Tibial nerve (tissue), 4 donors: ENCODE results near the gene FANK1. TPM values are rescaled to one million over a fixed set of nuclear protein-coding genes. Genes with fewer than 3 reads are reported as not detected.

Experiments
- DNase-seq, 2 donors: peaks; one replicate each; pipeline ENCODE4 v3.0.0-alpha.2; 2019; ENCODE audit warnings: low spot score in 2 of 2
- H3K27ac ChIP-seq, 4 donors: fragments of 200-600 bp; sonication (generic) in 3 of 4; one replicate each; pipeline ENCODE4 v1.5.1; 2017 to 2019; ENCODE audit warnings: mild to moderate bottlenecking in 1 of 4
- H3K27me3 ChIP-seq, 2 donors: fragments of 200-600 bp; sonication (generic) in 1 of 2; one replicate each; pipeline versions ENCODE4 v1.5.1 to v1.6.0; 2017 to 2019
- H3K36me3 ChIP-seq, 3 donors: fragments of 200-600 bp; sonication (generic); one replicate each; pipeline ENCODE4 v1.5.1; 2018 to 2019
- H3K4me1 ChIP-seq, 4 donors: fragments of 200-600 bp; sonication (generic) in 3 of 4; one replicate each; pipeline ENCODE4 v1.5.1; 2017 to 2019
- H3K4me3 ChIP-seq, 4 donors: fragments of 200-600 bp; sonication (generic) in 3 of 4; one replicate each; pipeline ENCODE4 v1.5.1; 2017 to 2019; ENCODE audit warnings: mild to moderate bottlenecking in 1 of 4, moderate library complexity in 1 of 4
- H3K9me3 ChIP-seq, 4 donors: fragments of 200-600 bp; sonication (generic) in 3 of 4; one replicate each; pipeline ENCODE4 v1.5.1; 2017 to 2019
- EP300 ChIP-seq, 2 donors: sonication (generic); formaldehyde crosslinking; IDR thresholded peaks; one replicate each; pipeline ENCODE4 v1.6.1; 2017; ENCODE audit warnings: antibody characterized with exemption in 2 of 2, mild to moderate bottlenecking in 1 of 2
- POLR2A ChIP-seq, 2 donors: fragments of 450-650 bp; IDR thresholded peaks; one replicate each; pipeline ENCODE4 v1.6.1; 2017; ENCODE audit warnings: antibody characterized with exemption in 2 of 2, mild to moderate bottlenecking in 2 of 2, moderate library complexity in 2 of 2
- WGBS, 2 donors: methylation state at CpG; one replicate each; pipeline ENCODE4 v1.1.5; 2018; 5-methylcytosine and 5-hydroxymethylcytosine counted together
- total RNA-seq, 4 donors: library from RNA; depleted of rRNA; stranded (reverse); fragments of >200 nt; gene quantifications; one replicate each; pipeline ENCODE4 v1.1.0, GENCODE V29; 2016
- TF ChIP-seq, protein P1 (sequence below), 5 experiments: fragments of 200-600 bp in 3 of 5; fragments of 450-650 bp in 2 of 5; sonication (generic) in 3 of 5; IDR thresholded peaks; one replicate each; pipeline ENCODE4 v1.5.1; 2016 to 2019; ENCODE audit warnings: antibody characterized with exemption in 5 of 5, mild to moderate bottlenecking in 3 of 5, moderate library complexity in 2 of 5

The FANK1 gene
- total RNA-seq, 4 donors from 2014 or later = 0.59 to 6.6 (median 3.4) TPM

DNA sequence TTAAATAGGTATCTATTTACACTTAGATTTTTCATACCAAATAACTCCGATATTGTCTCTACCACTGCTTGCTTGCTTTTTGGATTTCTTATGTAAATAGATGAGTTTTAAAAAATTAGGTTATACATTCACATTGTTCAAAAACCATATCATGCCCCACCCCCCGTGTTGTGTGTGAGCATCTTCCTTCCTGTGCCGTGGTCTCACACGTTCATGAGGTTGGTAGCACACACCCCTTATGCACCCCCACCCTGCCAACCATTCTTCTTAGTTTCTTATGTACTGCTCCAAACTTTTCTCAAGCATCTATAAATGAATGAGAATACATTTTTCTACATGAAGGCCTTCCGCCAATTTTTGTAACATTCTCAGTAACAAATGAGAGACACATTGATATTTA, 115.6 kb downstream of the FANK1 start:
- TF ChIP-seq POLR2A (IDR thresholded peaks at IDR 0.05) = no peak
- TF ChIP-seq EP300 (IDR thresholded peaks at IDR 0.05) = no peak
- TF ChIP-seq, protein P1, sequence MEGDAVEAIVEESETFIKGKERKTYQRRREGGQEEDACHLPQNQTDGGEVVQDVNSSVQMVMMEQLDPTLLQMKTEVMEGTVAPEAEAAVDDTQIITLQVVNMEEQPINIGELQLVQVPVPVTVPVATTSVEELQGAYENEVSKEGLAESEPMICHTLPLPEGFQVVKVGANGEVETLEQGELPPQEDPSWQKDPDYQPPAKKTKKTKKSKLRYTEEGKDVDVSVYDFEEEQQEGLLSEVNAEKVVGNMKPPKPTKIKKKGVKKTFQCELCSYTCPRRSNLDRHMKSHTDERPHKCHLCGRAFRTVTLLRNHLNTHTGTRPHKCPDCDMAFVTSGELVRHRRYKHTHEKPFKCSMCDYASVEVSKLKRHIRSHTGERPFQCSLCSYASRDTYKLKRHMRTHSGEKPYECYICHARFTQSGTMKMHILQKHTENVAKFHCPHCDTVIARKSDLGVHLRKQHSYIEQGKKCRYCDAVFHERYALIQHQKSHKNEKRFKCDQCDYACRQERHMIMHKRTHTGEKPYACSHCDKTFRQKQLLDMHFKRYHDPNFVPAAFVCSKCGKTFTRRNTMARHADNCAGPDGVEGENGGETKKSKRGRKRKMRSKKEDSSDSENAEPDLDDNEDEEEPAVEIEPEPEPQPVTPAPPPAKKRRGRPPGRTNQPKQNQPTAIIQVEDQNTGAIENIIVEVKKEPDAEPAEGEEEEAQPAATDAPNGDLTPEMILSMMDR (IDR thresholded peaks at IDR 0.05) = no peak
- H3K27ac ChIP-seq = no peak overlapping the region
- DNase-seq = no peak
- 90 to 94% methylated on average over 5 of the region's 5 CpGs for WGBS, 2 donors
- H3K4me1 ChIP-seq = no peaks in the 10 kb centered on the region
- H3K9me3 ChIP-seq = peaks cover 0 to 3% (median 0%) of the 10 kb centered on the region in 4 donors
- H3K27me3 ChIP-seq = no peaks in the 10 kb centered on the region
- H3K36me3 ChIP-seq = no peaks in the 10 kb centered on the region
- H3K4me3 ChIP-seq = no peak overlapping the region

DNA sequence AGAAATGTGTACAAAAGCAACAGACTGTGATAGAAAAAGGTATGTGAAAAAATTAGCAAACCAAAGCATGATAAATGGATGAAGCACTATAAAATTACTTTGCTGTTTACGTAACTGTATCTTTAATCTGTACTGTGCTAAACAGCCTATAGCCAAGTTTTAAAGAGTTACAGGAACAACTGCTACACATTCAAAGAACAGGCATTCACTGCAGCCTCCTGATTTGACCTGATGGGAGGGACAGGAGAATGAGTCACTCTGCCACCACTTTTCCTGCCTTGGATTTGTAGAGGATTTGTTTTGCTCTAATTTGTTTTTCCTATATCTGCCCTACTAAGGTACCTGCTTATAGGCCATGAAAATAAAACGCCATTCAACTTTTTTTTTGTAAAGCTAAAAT, 116.1 kb downstream of the FANK1 start:
- H3K36me3 ChIP-seq = no peaks in the 10 kb centered on the region
- TF ChIP-seq POLR2A (IDR thresholded peaks at IDR 0.05) (no peak), EP300 (IDR thresholded peaks at IDR 0.05) (no peak)
- TF ChIP-seq, protein P1 (IDR thresholded peaks at IDR 0.05) = no peak
- WGBS, 2 donors = 93 to 98% methylated on average over 2 of the region's 2 CpGs
- H3K27ac ChIP-seq = no peak overlapping the region
- H3K4me1 ChIP-seq = no peaks in the 10 kb centered on the region
- DNase-seq = no peak
- H3K27me3 ChIP-seq = no peaks in the 10 kb centered on the region
- H3K4me3 ChIP-seq = no peak overlapping the region
- H3K9me3 ChIP-seq = peaks cover 0 to 3% (median 0%) of the 10 kb centered on the region in 4 donors

DNA sequence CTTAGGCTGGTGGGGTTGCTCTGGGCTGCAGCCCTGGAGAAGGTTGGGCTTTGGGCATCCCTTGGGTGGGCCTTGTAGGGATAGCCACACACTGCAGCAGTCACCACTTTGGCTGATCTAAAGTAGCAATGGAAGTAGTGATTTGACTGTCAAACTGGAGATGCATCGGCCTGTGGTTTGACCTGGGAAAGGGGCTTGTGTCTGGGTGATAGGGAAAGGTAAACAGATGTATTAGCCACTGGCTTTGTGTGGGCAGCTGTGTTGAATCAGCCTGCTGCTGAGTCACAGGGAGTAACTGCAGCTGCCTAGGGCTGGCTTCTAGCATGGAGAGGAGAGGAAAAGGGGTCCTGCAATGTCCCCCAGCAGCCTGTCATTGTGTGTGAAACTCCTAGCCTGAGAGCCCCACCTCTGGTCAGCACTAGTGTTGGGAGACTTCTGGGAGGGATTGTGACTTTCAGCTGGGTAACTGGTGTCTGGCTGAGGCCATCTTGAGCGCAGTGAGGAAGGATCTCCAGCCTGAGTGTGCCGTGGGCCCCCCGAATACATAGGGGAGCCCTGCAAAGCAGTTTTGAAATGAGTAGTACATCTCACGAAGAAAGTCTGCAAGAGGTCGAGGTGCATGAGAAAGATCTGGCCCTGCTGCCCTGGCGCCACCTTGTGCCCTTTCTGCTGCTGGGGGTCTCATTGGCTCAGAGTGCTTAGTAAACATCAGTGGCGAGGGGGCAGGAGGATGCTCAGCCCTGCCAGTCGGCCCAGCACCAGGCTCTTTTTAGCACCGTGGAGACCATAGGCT, 117.3 kb downstream of the FANK1 start:
- Histone ChIP-seq H3K4me1 (no peaks in the 10 kb centered on the region), H3K27ac (no peak overlapping the region), H3K27me3 (no peaks in the 10 kb centered on the region), H3K36me3 (no peaks in the 10 kb centered on the region), H3K4me3 (no peak overlapping the region), H3K9me3 (peaks cover 0 to 3% (median 0%) of the 10 kb centered on the region in 4 donors)
- DNase-seq = no peak
- TF ChIP-seq, protein P1 (IDR thresholded peaks at IDR 0.05) = no peak
- TF ChIP-seq EP300 (IDR thresholded peaks at IDR 0.05) (no peak), POLR2A (IDR thresholded peaks at IDR 0.05) (no peak)
- WGBS, 2 donors = 57 to 70% methylated on average over 10 of the region's 10 CpGs

DNA sequence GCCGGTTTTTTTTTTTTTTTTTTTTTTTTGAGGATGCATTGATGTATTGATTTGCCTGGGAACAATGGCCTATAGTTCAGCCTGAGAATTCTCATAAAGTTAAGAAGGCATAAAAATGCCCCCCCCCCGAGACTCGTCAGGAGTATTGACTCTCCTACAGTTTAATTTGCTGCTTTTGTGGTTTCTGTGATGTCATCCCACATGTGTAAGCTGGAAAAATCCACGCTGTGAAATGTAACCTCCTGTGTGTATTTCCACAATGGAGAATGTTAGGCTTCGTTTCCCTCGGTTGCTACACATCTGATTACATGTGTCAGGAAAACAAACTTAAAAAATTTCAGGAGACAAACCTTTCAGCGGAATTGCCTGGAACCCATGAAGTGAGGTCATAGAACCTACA, 117.9 kb downstream of the FANK1 start:
- DNase-seq = no peak
- Histone ChIP-seq H3K4me1 (no peaks in the 10 kb centered on the region), H3K9me3 (peaks cover 0 to 3% (median 0%) of the 10 kb centered on the region in 4 donors), H3K27me3 (no peaks in the 10 kb centered on the region), H3K4me3 (no peak overlapping the region), H3K36me3 (no peaks in the 10 kb centered on the region), H3K27ac (no peak overlapping the region)
- 57 to 68% methylated on average over 7 of the region's 7 CpGs for WGBS, 2 donors
- TF ChIP-seq EP300 (IDR thresholded peaks at IDR 0.05) (no peak), POLR2A (IDR thresholded peaks at IDR 0.05) (no peak)
- TF ChIP-seq, protein P1 (IDR thresholded peaks at IDR 0.05) = no peak

DNA sequence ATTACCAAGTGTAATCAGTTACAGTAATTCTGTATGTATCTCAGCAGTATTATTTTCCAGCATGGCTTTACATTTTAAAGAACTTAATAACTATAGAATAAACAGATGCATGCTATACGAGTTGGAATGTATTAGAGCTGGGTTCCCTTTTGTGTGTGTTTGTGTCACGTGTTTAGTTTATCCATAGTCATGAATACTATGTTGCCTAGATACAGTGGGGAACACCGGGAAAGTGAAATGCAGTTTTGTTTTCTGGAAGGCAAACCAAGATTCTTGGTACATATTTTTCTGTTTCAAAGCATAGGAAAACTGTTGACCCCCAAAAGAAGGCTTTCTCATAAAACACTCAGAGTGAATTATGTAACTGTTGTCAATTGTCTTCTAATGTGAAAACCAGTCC, 119.0 kb downstream of the FANK1 start:
- H3K4me3 ChIP-seq = no peak overlapping the region
- TF ChIP-seq, protein P1 (IDR thresholded peaks at IDR 0.05) = no peak
- TF ChIP-seq EP300 (IDR thresholded peaks at IDR 0.05) (no peak), POLR2A (IDR thresholded peaks at IDR 0.05) (no peak)
- no peak for DNase-seq
- no peaks in the 10 kb centered on the region for H3K27me3 ChIP-seq
- no peaks in the 10 kb centered on the region for H3K4me1 ChIP-seq
- 48 to 55% methylated on average over 3 of the region's 3 CpGs for WGBS, 2 donors
- no peaks in the 10 kb centered on the region for H3K36me3 ChIP-seq
- peaks cover 0 to 3% (median 0%) of the 10 kb centered on the region in 4 donors for H3K9me3 ChIP-seq
- no peak overlapping the region for H3K27ac ChIP-seq
